Spleen (tissue), 11 donors: ENCODE results near the gene CACNB2. TPM values are rescaled to one million over a fixed set of nuclear protein-coding genes. Genes with fewer than 3 reads are reported as not detected.
A peak's percentile ranks its signal among the peaks of the same experiment; 100 is the strongest.
"Not testable (repeated sequence)": the region's sequence is repeated elsewhere in the genome, so short reads cannot be mapped to it uniquely, and the experiment has no call there.

Source experiments
- DNase-seq: peaks from one replicate; pipeline ENCODE4 v3.0.0-alpha.2; 2020
- H3K27ac ChIP-seq, 8 donors: fragments of 200-600 bp; sonication (generic) in 7 of 8; 1 replicate in 4 of 8; 2 replicates in 4 of 8; pipeline versions ENCODE4 v1.5.0 to v1.8.0; 2016 to 2021; ENCODE audit warnings: inconsistent platforms in 4 of 8, mild to moderate bottlenecking in 4 of 8, moderate library complexity in 1 of 8
- H3K27me3 ChIP-seq, 7 donors: fragments of 200-600 bp; sonication (generic) in 6 of 7; replicated peaks in 1 of 7; 1 replicate in 4 of 7; 2 replicates in 3 of 7; pipeline versions ENCODE4 v1.5.0 to v1.8.0; 2016 to 2021; ENCODE audit warnings: inconsistent platforms in 3 of 7, mild to moderate bottlenecking in 1 of 7
- H3K36me3 ChIP-seq, 6 donors: fragments of 200-600 bp; sonication (generic) in 5 of 6; 1 replicate in 4 of 6; 2 replicates in 2 of 6; pipeline versions ENCODE4 v1.5.0 to v1.8.0; 2016 to 2021; ENCODE audit warnings: inconsistent platforms in 2 of 6
- H3K4me1 ChIP-seq, 6 donors: fragments of 200-600 bp; sonication (generic) in 5 of 6; 1 replicate in 3 of 6; 2 replicates in 3 of 6; pipeline versions ENCODE4 v1.5.0 to v1.8.0; 2016 to 2021; ENCODE audit warnings: inconsistent platforms in 3 of 6
- H3K4me3 ChIP-seq, 8 donors: fragments of 200-600 bp; sonication (generic) in 7 of 8; 1 replicate in 4 of 8; 2 replicates in 4 of 8; pipeline versions ENCODE4 v1.5.0 to v1.8.0; 2016 to 2021; ENCODE audit warnings: inconsistent platforms in 4 of 8, mild to moderate bottlenecking in 4 of 8, moderate library complexity in 2 of 8
- H3K9me3 ChIP-seq, 8 donors: fragments of 200-600 bp; sonication (generic) in 7 of 8; 1 replicate in 4 of 8; 2 replicates in 4 of 8; pipeline versions ENCODE4 v1.5.0 to v1.8.0; 2016 to 2021; ENCODE audit warnings: inconsistent platforms in 4 of 8
- CTCF ChIP-seq, 11 experiments: fragments of 200-600 bp in 7 of 11; fragments of 450-650 bp in 4 of 11; sonication (generic) in 4 of 11; IDR thresholded peaks in 8 of 11; conservative IDR thresholded peaks in 3 of 11; 1 replicate in 7 of 11; 2 replicates in 4 of 11; pipeline versions ENCODE4 v1.4.0 to v1.8.0; 2016 to 2021; ENCODE audit warnings: antibody characterized with exemption in 11 of 11, inconsistent platforms in 4 of 11, mild to moderate bottlenecking in 1 of 11
- POLR2A ChIP-seq, 3 donors: fragments of 450-650 bp; IDR thresholded peaks; one replicate each; pipeline ENCODE4 v1.5.1; 2017; ENCODE audit warnings: antibody characterized with exemption in 3 of 3, mild to moderate bottlenecking in 1 of 3
- POLR2AphosphoS5 ChIP-seq, 3 donors: sonication (generic); formaldehyde crosslinking; IDR thresholded peaks; one replicate each; pipeline ENCODE4 v1.5.1; 2017; ENCODE audit warnings: antibody characterized with exemption in 3 of 3
- WGBS, 5 donors: extraction: QIAGEN DNeasy Blood & Tissue Kit in 3 of 5; methylation state at CpG; one replicate each; pipeline versions ENCODE4 v1.1.5 to v1.1.7; 2013 to 2018; 5-methylcytosine and 5-hydroxymethylcytosine counted together
- intact Hi-C: fragments of 100-400 bp; cut with DNase I; formaldehyde crosslinking; loops from one replicate; pipeline ENCODE4 v1.15.0; 2023; ENCODE audit warnings: low total_unique reads
- polyA plus RNA-seq, 3 donors: library from polyadenylated mRNA; stranded (reverse); fragments of 200-250 nt; gene quantifications; one replicate each; pipeline ENCODE4 v1.2.1, GENCODE V29; 2013
- total RNA-seq, 7 donors: library from RNA; depleted of rRNA in 3 of 7; stranded (reverse); fragments of >200 nt in 3 of 7; fragmentation: NEBNext Ultra II Directional in 4 of 7; extraction: Animal tissue kit (Norgen Biotek cat#: 25700) in 4 of 7; gene quantifications; one replicate each; pipeline versions ENCODE4 v1.1.0 to v1.2.1, GENCODE V29; 2016 to 2021
- donor health status: healthy with polysubstance abuse.
- donor health status: DM: no; HTN: no; CAD: no; lungs with moderate emphysema.
- donor health status: DM: no; HTN: no; CAD: no.
- donor health status: Bipolar disorder and iron deficiency.
- donor health status: healthy.
- donor health status: DM: no; HTN: no; CAD: no.
- donor health status: DM: yes; HTN: yes; CAD: no.

Gene CACNB2
- total and polyA plus RNA-seq, 10 donors: 0.17 to 0.79 (median 0.44) TPM; not detected in 1

GRCh38 chr10:18577823-18578685 lies 437.8 kb downstream of the CACNB2 start:
- TF ChIP-seq POLR2AphosphoS5 (IDR thresholded peaks at IDR 0.05) (no peak), CTCF (IDR thresholded peaks at IDR 0.05 in 8 of 11, conservative IDR thresholded peaks at IDR 0.05 in 3 of 11) (no peak), POLR2A (IDR thresholded peaks at IDR 0.05) (no peak)
- H3K27ac ChIP-seq: no peak overlapping the region
- H3K9me3 ChIP-seq: peaks cover 0 to 21% (median 12%) of the 10 kb centered on the region in 8 donors
- intact Hi-C loops: no loop called here
- H3K27me3 ChIP-seq: no peaks in the 10 kb centered on the region
- 86 to 95% (median 91%) methylated on average over 15 of the region's 15 CpGs for WGBS, 5 donors
- H3K36me3 ChIP-seq: peaks cover 6 to 94% (median 26%) of the 10 kb centered on the region in 6 donors
- no peak for DNase-seq
- no peak overlapping the region for H3K4me3 ChIP-seq
- no peaks in the 10 kb centered on the region for H3K4me1 ChIP-seq

DNA sequence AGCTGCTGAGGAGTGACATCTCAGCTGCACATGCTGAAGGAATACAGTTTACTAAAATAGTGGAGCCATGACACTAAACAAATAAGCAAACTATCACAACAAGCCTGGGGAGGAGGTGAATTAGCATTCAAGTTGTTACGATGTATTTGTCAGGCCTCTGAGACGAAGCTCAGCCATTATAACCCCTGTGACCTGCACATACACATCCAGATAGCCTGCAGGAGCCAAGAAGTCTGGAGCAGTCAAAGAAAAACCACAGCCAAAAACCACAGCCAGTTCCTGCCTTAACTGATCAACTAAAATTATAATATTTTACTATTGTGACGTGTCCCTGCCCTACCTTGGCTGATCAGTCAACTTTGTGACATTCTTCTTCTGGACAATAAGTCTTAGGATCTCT lies 442.6 kb downstream of the CACNB2 start:
- H3K36me3 ChIP-seq: peaks cover 6 to 88% (median 37%) of the 10 kb centered on the region in 6 donors
- H3K4me1 ChIP-seq: no peaks in the 10 kb centered on the region
- H3K27me3 ChIP-seq: no peaks in the 10 kb centered on the region
- no peak for DNase-seq
- H3K4me3 ChIP-seq: no peak overlapping the region
- H3K9me3 ChIP-seq: peaks cover 0 to 20% (median 11%) of the 10 kb centered on the region in 8 donors
- intact Hi-C loops: no loop called here
- 33 to 53% (median 45%) methylated on average over 3 of the region's 3 CpGs for WGBS, 5 donors
- H3K27ac ChIP-seq: no peak overlapping the region
- TF ChIP-seq POLR2AphosphoS5 (IDR thresholded peaks at IDR 0.05) (no peak), POLR2A (IDR thresholded peaks at IDR 0.05) (no peak), CTCF (IDR thresholded peaks at IDR 0.05 in 8 of 11, conservative IDR thresholded peaks at IDR 0.05 in 3 of 11) (no peak)

GRCh38 chr10:18583575-18584270 lies 443.5 kb downstream of the CACNB2 start:
- no peak overlapping the region for H3K27ac ChIP-seq
- H3K36me3 ChIP-seq: peaks cover 6 to 88% (median 36%) of the 10 kb centered on the region in 6 donors
- intact Hi-C loops: no loop called here
- peaks cover 0 to 10% (median 3%) of the 10 kb centered on the region in 8 donors for H3K9me3 ChIP-seq
- 71 to 97% (median 81%) methylated on average over 5 of the region's 5 CpGs for WGBS, 5 donors
- no peak for DNase-seq
- no peak overlapping the region for H3K4me3 ChIP-seq
- peak in 1 of 11 experiments; percentile 17 for TF ChIP-seq CTCF (IDR thresholded peaks at IDR 0.05 in 8 of 11, conservative IDR thresholded peaks at IDR 0.05 in 3 of 11)
- no peak for TF ChIP-seq POLR2AphosphoS5 (IDR thresholded peaks at IDR 0.05)
- no peak for TF ChIP-seq POLR2A (IDR thresholded peaks at IDR 0.05)
- H3K4me1 ChIP-seq: no peaks in the 10 kb centered on the region
- no peaks in the 10 kb centered on the region for H3K27me3 ChIP-seq

- H3K27ac ChIP-seq, H3K4me1 ChIP-seq, H3K4me3 ChIP-seq, DNase-seq, H3K27me3 ChIP-seq, intact Hi-C loops: not testable (repeated sequence)
- peaks cover 0 to 14% (median 0%) of the 10 kb centered on the region in 8 donors for H3K9me3 ChIP-seq
- peaks cover 0 to 70% (median 24%) of the 10 kb centered on the region in 6 donors for H3K36me3 ChIP-seq
- 95 to 99% (median 97%) methylated on average over 10 of the region's 10 CpGs for WGBS, 5 donors
These were observed 446.4 kb downstream of the CACNB2 start for GRCh38 chr10:18586637-18587036.

DNA sequence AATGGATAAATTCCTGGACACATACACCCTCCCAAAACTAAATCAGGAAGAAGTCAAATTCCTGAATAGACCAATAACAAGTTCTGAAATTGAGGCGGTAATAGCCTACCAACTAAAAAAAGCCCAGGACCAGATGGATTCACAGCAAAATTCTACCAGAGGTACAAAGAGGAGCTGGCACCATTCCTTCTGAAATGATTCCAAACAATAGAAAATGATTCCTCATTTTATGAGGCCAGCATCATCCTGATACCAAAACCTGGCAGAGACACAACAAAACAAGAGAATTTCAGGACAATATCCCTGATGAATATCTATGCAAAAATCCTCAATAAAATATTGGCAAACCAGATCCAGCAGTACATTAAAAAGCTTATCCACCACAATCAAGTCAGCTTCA lies 450.9 kb downstream of the CACNB2 start:
- H3K27ac ChIP-seq, H3K27me3 ChIP-seq, H3K4me3 ChIP-seq, H3K4me1 ChIP-seq, DNase-seq, intact Hi-C loops: not testable (repeated sequence)
- peaks cover 0 to 14% (median 0%) of the 10 kb centered on the region in 8 donors for H3K9me3 ChIP-seq
- whole genome bisulfite sequencing, 5 donors: 93 to 100% (median 97%) methylated on average over 1 of the region's 1 CpG
- peaks cover 0 to 67% (median 20%) of the 10 kb centered on the region in 6 donors for H3K36me3 ChIP-seq
